Esophagus squamous epithelium (tissue), 4 donors: ENCODE data around the gene NUDCD2.

ENCODE experiments used
- CTCF ChIP-seq, 6 experiments: fragments of 450-650 bp in 4 of 6; fragments of 200-600 bp in 2 of 6; sonication (generic) in 2 of 6; IDR thresholded peaks; one replicate each; pipeline ENCODE4 v1.5.1; 2016 to 2019; ENCODE audit warnings: antibody characterized with exemption in 6 of 6, mild to moderate bottlenecking in 4 of 6, moderate library complexity in 4 of 6
- POLR2A ChIP-seq, 4 donors: fragments of 450-650 bp; IDR thresholded peaks; one replicate each; pipeline ENCODE4 v1.6.1; 2017; ENCODE audit warnings: antibody characterized with exemption in 4 of 4, mild to moderate bottlenecking in 4 of 4, moderate library complexity in 3 of 4

GRCh38 chr5:163460562-163461171 lies 765 bp upstream of the NUDCD2 start, which contains the start of gene HMMR:
- TF ChIP-seq CTCF (IDR thresholded peaks at IDR 0.05), result no peak
- TF ChIP-seq POLR2A (IDR thresholded peaks at IDR 0.05), result peak in 2 of 4 donors; percentile 25 to 26
